ENCODE results near the gene USH2A. TPM values are rescaled to one million over a fixed set of nuclear protein-coding genes. Genes with fewer than 3 reads are reported as not detected.
"Not testable (repeated sequence)": the region's sequence is repeated elsewhere in the genome, so short reads cannot be mapped to it uniquely, and the experiment has no call there.

The USH2A gene
- total RNA-seq, 2 donors from 2014 or later: not detected

DNA sequence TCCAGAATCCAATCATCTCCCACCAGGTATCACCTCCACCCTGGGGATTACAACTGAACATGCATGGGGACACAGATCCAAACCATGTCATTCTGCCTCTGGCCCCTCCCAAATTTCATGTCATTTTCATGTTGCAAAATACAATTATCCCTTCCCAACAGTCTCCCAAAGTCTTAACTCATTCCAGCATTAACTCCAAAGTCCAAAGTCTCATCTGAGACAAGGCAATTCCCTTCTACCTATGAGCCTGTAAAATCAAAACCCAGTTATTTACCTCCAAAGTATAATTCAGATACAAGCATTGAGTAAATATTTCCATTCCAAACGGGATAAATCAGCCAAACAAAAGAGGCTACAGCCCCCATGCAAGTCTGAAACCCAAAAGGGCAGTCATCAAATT, 73.1 kb downstream of the USH2A start:
- Mint-ChIP-seq H3K9me3 (peaks cover 6% of the 10 kb centered on the region), H3K36me3 (no peaks in the 10 kb centered on the region), H3K4me3 (no peak overlapping the region), H3K4me1 (ENCODE audit: low read depth in 2 of 2) (no peaks in the 10 kb centered on the region), H3K27me3 (no peaks in the 10 kb centered on the region), H3K27ac (no peak overlapping the region)
- no peak for DNase-seq (ENCODE audit: low spot score)
- no peak for ATAC-seq

DNA sequence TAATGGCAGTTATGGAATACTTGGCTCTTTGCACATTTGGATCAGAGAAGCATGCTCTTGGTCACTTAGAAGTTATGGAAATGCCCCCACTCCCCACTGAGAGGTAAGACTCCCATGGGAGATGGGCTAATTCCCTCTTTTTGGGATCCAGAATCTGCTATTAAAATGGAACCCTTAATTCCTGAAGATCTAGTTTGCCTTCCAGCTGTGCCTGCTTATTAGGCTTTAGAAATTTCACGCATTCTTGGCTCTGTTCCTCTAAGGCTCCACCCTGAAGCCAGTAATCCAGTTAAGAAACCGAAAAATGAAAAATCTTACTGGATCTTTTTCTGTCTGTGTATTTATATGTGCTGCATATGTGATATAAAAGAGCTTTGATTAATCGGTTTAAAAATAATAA, 76.7 kb downstream of the USH2A start:
- no peak for DNase-seq (ENCODE audit: low spot score)
- Mint-ChIP-seq H3K27me3 (no peaks in the 10 kb centered on the region), H3K4me3 (no peak overlapping the region), H3K4me1 (ENCODE audit: low read depth in 2 of 2) (no peaks in the 10 kb centered on the region), H3K27ac (no peak overlapping the region), H3K9me3 (peaks cover 11% of the 10 kb centered on the region), H3K36me3 (no peaks in the 10 kb centered on the region)
- ATAC-seq: no peak

DNA sequence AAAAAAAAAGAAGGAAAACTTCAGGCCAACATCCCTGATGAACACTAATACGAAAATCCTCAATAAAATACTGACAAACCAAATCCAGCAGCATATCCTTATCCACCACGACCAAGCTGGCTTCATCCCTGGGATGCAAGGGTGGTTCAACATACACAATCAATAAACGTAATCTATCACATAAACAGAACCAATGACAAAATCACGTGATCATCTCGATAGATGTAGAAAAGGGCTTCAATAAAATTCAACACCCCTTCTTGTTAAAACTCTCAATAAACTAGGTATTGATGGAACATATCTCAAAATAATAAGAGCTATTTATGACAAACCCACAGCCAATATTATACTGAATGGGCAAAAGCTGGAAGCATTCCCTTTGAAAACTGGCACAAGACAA, 82.7 kb downstream of the USH2A start:
- H3K27ac Mint-ChIP-seq; H3K27me3 Mint-ChIP-seq; DNase-seq (ENCODE audit: low spot score); H3K4me3 Mint-ChIP-seq; ATAC-seq; H3K36me3 Mint-ChIP-seq; H3K4me1 Mint-ChIP-seq (ENCODE audit: low read depth in 2 of 2): not testable (repeated sequence)
- peaks cover 14% of the 10 kb centered on the region for H3K9me3 Mint-ChIP-seq

DNA sequence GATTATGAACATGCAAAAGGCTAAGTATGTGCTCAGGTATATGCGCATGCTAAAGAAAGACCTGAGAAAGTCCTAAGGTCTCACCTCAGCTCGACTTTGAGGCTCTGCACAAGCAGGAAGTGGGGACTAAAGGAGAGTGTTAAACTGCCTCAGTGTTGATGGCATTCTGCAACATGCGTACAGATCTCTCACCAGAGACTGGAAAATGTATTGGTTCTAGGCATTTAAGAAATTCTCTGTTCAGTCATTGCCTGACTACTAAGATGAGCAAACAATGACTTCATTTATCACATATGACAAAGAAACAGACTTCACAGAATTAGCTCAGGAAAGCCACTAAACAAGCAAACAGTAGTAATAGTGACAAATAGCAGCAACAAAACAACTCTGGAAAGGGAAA, 90.8 kb downstream of the USH2A start:
- Mint-ChIP-seq H3K4me1 (ENCODE audit: low read depth in 2 of 2) (no peaks in the 10 kb centered on the region), H3K9me3 (peaks cover 25% of the 10 kb centered on the region), H3K4me3 (no peak overlapping the region), H3K36me3 (peaks cover 5% of the 10 kb centered on the region), H3K27me3 (no peaks in the 10 kb centered on the region), H3K27ac (no peak overlapping the region)
- no peak for DNase-seq (ENCODE audit: low spot score)
- no peak for ATAC-seq

DNA sequence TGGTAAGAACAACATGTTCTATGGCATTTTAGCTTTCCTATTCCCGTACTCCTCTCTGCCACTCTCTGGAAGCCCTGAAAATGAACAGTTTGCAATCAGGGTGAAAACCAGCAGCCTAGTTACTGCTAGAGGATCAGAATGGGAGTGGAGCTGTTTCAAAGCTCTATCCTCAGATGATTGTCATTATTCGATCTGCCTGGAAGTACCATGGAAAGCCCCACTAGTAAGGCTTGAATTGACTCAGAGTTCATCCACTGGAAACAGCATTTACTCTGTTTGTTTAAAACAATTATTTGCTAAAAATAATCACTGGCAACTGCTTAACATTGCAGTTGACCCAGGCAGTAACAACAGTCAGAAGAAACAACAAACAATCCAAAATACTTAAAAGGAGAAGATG, 91.2 kb downstream of the USH2A start:
- Mint-ChIP-seq H3K36me3 (peaks cover 5% of the 10 kb centered on the region), H3K27me3 (no peaks in the 10 kb centered on the region), H3K9me3 (peaks cover 25% of the 10 kb centered on the region), H3K27ac (no peak overlapping the region), H3K4me1 (ENCODE audit: low read depth in 2 of 2) (no peaks in the 10 kb centered on the region), H3K4me3 (no peak overlapping the region)
- ATAC-seq (no peak), DNase-seq (ENCODE audit: low spot score) (no peak)

DNA sequence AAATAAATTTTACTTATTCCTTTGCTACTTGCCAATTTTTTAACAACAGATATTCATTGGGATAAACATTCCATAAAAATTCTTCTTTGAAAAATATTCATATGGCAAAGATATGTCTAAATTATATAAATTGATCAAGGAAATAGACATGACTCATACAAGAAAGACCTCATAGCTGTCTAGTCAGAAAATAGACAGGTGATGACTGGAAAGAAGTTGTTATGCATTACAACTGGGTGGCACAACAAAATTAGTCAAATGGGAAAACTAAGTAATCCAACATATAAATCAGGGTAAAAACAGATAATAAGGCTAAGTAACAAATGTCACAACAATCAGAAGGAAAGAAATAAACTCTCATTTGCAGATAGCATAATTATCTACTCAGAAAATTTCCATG, 92.0 kb downstream of the USH2A start:
- H3K9me3 Mint-ChIP-seq: peaks cover 25% of the 10 kb centered on the region
- no peak overlapping the region for H3K4me3 Mint-ChIP-seq
- no peaks in the 10 kb centered on the region for H3K27me3 Mint-ChIP-seq
- H3K27ac Mint-ChIP-seq: no peak overlapping the region
- DNase-seq (ENCODE audit: low spot score): no peak
- no peaks in the 10 kb centered on the region for H3K4me1 Mint-ChIP-seq (ENCODE audit: low read depth in 2 of 2)
- no peak for ATAC-seq
- peaks cover 5% of the 10 kb centered on the region for H3K36me3 Mint-ChIP-seq

DNA sequence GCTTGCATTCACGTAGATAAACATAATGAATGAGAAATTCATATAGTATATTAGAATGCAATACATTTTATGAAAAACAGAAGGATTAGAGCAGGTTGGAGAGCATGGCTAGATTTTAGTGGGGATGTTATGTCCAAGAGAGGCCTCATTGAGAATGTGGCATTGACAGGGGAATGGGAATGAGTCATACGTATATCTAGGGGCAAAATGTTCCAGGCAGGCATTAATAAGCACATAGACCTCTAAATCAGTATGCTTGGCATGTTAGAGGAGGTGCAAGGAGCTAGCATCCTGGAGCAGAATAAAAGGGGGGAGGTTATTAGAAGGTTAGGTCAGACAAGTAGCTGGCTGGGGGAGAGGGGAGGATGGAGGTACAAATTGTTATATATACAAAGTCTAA, 93.0 kb downstream of the USH2A start:
- no peaks in the 10 kb centered on the region for H3K27me3 Mint-ChIP-seq
- DNase-seq (ENCODE audit: low spot score) (no peak), ATAC-seq (no peak)
- H3K9me3 Mint-ChIP-seq: peaks cover 25% of the 10 kb centered on the region
- H3K4me3 Mint-ChIP-seq: no peak overlapping the region
- H3K4me1 Mint-ChIP-seq (ENCODE audit: low read depth in 2 of 2): no peaks in the 10 kb centered on the region
- no peak overlapping the region for H3K27ac Mint-ChIP-seq
- H3K36me3 Mint-ChIP-seq: peaks cover 5% of the 10 kb centered on the region

DNA sequence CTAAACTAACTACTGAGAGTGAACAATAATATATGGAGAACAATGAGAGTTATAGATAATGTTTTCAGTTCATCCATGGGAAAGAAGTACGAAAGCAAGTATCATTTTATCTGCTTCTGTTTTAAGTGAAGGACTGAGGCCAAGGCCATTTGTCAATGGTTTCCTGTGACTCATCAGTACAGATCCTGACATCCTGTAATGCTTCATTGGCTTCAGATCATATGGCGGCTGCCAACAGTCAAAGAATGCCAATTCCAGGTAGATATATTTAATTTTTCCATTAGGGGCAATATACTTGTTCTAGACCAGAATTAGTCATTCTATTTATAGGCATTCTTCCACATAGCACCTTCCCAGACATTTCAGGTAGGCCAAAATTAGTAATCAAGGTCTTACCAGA, 97.3 kb downstream of the USH2A start:
- Mint-ChIP-seq H3K4me1 (ENCODE audit: low read depth in 2 of 2) (no peaks in the 10 kb centered on the region), H3K4me3 (no peak overlapping the region), H3K9me3 (peaks cover 14% of the 10 kb centered on the region), H3K36me3 (no peaks in the 10 kb centered on the region), H3K27ac (no peak overlapping the region), H3K27me3 (no peaks in the 10 kb centered on the region)
- no peak for DNase-seq (ENCODE audit: low spot score)
- ATAC-seq: no peak

DNA sequence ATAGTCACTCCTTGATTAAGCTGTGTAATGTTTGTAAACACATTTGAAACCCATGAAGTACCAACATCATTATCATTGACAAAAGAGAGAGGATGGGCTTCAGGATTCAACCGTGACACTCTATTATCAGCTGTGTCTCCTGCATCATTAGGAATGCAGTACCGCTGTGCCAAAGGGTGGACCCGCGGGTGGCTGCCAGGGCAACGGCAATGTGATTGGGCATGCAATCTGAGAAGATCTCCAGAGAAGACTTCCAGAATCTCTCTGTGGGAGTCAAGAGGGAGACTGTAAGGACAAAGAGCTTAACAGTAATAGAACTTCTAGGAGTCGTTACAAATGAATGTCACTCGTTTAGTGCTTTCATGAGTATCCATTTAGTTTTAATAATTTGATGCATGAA, 97.9 kb downstream of the USH2A start:
- Mint-ChIP-seq H3K9me3 (peaks cover 10% of the 10 kb centered on the region), H3K27me3 (no peaks in the 10 kb centered on the region), H3K36me3 (no peaks in the 10 kb centered on the region), H3K4me3 (no peak overlapping the region), H3K27ac (no peak overlapping the region), H3K4me1 (ENCODE audit: low read depth in 2 of 2) (no peaks in the 10 kb centered on the region)
- ATAC-seq (no peak), DNase-seq (ENCODE audit: low spot score) (no peak)

DNA sequence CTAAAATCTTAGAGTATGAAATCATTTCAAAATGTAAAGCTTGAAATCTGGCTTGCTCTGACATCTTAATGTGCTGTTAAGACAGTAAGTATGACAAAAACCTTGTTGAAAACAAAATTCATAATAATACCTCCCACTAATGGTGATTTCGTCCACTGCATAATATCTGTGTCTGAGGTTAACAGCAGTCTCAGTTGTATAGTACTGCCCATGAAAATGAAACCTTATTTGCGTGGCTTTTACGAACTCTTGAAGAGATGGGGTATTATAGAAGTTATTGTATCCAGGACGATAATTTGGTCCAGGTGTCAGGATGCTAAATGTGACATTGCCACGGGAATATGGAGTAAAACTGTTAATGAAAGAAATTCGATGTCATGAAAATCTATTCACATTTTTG, 99.9 kb downstream of the USH2A start:
- H3K27ac Mint-ChIP-seq: no peak overlapping the region
- H3K4me3 Mint-ChIP-seq: no peak overlapping the region
- H3K4me1 Mint-ChIP-seq (ENCODE audit: low read depth in 2 of 2): no peaks in the 10 kb centered on the region
- no peak for ATAC-seq
- no peaks in the 10 kb centered on the region for H3K27me3 Mint-ChIP-seq
- H3K9me3 Mint-ChIP-seq: peaks cover 8% of the 10 kb centered on the region
- DNase-seq (ENCODE audit: low spot score): no peak
- H3K36me3 Mint-ChIP-seq: no peaks in the 10 kb centered on the region

DNA sequence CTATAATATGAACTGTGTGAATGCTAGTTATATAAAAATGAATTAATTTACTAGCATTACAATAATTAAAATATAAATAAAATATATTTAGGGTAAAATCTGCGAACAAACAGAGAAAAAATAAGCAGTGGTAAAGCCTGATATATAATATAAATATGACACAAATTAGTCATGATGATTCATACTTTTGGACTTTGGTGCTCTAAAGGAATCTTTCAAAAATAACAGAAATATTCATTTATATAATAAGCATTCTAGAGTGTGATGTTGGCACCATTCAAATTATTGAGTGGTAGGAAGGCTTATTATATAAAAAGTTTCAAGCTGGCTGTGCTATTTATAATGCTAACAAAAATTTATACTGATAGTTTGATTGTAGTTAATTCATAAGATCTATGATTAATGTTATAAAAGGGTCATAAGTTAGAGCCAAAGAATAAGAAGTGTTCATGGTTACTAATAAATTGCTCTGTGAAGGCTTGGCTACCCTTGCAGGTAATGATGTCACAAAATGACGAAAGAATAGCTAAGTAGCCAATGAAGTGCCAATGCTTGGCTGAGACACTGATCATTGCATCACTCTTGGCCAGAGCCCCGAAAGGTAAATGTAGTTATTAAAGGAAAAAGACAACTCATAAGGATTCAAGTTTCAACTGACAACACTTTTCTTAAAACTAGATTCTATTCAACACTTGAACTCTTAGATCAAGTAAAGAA, 108.7 kb downstream of the USH2A start:
- peaks cover 10% of the 10 kb centered on the region for H3K36me3 Mint-ChIP-seq
- no peak for ATAC-seq
- no peak overlapping the region for H3K27ac Mint-ChIP-seq
- peaks cover 20% of the 10 kb centered on the region for H3K9me3 Mint-ChIP-seq
- H3K4me3 Mint-ChIP-seq: no peak overlapping the region
- no peaks in the 10 kb centered on the region for H3K4me1 Mint-ChIP-seq (ENCODE audit: low read depth in 2 of 2)
- H3K27me3 Mint-ChIP-seq: no peaks in the 10 kb centered on the region
- DNase-seq (ENCODE audit: low spot score): no peak

DNA sequence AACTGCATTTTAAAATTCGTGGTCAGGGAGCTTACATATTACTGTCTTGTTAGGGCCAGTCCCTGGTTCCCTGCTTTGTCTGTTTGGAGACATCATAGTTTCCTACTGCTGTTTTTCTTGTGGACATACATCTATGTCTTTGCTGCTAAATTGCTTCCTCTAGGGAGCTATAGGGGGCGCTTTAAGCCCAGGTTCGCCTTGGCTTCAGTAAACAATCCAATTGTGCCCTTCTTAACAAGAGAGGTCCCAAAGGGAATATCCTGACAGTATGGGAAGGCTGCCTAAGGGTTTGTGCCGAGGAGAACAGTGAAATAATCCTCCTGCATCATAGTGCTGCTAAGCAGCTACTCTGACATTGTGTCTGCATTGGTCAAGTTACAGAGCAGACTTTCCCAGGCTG, 112.5 kb downstream of the USH2A start:
- DNase-seq (ENCODE audit: low spot score) (no peak), ATAC-seq (no peak)
- Mint-ChIP-seq H3K36me3 (peaks cover 10% of the 10 kb centered on the region), H3K4me3 (no peak overlapping the region), H3K4me1 (ENCODE audit: low read depth in 2 of 2) (no peaks in the 10 kb centered on the region), H3K27ac (no peak overlapping the region), H3K27me3 (no peaks in the 10 kb centered on the region), H3K9me3 (peaks cover 24% of the 10 kb centered on the region)

DNA sequence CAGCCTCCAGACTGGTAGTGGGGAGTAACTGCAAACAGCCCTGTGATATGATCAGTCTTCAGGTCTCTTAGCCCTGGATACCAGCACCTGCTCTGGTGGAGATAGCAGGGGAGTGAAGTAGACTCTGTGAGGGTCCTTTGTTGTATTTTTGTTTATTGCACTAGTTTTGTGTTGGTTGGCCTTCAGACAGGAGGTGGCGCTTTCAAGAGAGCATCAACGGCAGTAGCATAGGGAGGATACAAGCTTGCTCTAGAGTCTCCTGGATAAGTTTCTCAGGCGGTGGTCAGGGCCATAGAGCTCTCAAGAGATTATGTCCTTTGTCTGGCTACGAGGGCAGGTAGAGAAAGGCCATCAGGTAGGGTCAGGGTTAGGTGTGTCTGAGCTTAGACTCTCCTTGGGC, 116.4 kb downstream of the USH2A start:
- no peaks in the 10 kb centered on the region for H3K27me3 Mint-ChIP-seq
- peaks cover 12% of the 10 kb centered on the region for H3K9me3 Mint-ChIP-seq
- H3K4me3 Mint-ChIP-seq: no peak overlapping the region
- DNase-seq (ENCODE audit: low spot score) (no peak), ATAC-seq (no peak)
- H3K27ac Mint-ChIP-seq: no peak overlapping the region
- H3K36me3 Mint-ChIP-seq: no peaks in the 10 kb centered on the region
- no peaks in the 10 kb centered on the region for H3K4me1 Mint-ChIP-seq (ENCODE audit: low read depth in 2 of 2)

DNA sequence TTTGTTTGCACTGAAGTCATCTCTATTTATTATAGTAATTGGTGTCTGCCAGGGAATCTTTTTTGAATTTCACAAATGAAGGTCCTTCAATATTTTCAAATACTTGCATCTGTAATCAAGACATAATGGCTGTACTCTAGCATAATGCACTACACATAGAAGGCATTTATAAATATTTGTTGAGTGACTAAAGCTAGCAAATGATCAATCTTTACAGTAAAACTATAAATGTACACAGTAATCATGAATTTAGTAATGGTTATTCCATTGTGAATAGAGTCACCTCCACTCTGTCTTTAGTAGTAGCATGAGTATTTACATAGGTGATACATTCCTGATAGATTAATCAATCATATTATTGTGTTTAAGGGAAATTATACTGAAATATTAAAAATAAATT, 119.6 kb downstream of the USH2A start:
- no peak for ATAC-seq
- no peak for DNase-seq (ENCODE audit: low spot score)
- Mint-ChIP-seq H3K27me3 (no peaks in the 10 kb centered on the region), H3K4me3 (no peak overlapping the region), H3K36me3 (no peaks in the 10 kb centered on the region), H3K9me3 (peaks cover 8% of the 10 kb centered on the region), H3K4me1 (ENCODE audit: low read depth in 2 of 2) (no peaks in the 10 kb centered on the region), H3K27ac (no peak overlapping the region)

DNA sequence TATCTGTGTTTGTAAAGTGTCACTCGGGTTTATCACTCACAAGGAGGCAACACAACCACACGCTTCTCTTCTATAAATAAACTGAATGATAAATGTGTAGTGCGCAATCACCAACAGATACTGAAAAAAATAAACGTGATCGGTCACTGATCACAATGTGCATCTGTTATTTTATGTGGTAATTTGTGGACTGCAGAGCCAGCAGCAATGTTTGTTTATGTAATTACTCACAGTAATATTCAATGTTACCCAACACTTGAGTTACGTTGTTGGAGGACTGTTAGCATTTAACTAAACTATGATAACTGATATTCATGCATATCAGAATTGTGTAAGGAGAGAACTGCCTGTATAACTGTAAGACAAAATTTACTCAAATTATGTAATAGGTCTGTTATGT, 129.6 kb downstream of the USH2A start:
- ATAC-seq (no peak), DNase-seq (ENCODE audit: low spot score) (no peak)
- H3K27ac Mint-ChIP-seq: no peak overlapping the region
- H3K36me3 Mint-ChIP-seq: no peaks in the 10 kb centered on the region
- no peaks in the 10 kb centered on the region for H3K27me3 Mint-ChIP-seq
- H3K4me3 Mint-ChIP-seq: no peak overlapping the region
- no peaks in the 10 kb centered on the region for H3K4me1 Mint-ChIP-seq (ENCODE audit: low read depth in 2 of 2)
- peaks cover 14% of the 10 kb centered on the region for H3K9me3 Mint-ChIP-seq
